ENCODE results near the gene PTPRE. TPM values are rescaled to one million over a fixed set of nuclear protein-coding genes. Genes with fewer than 3 reads are reported as not detected.

The PTPRE gene
- total RNA-seq, 2 donors from 2014 or later = 11.3 to 23.5 TPM

- H3K27ac ChIP-seq = peak overlapping the region; percentile 19 to 91
- no peaks in the 10 kb centered on the region for H3K36me3 ChIP-seq
- no peak for TF ChIP-seq CTCF (IDR thresholded peaks at IDR 0.05)
Measured at GRCh38 chr10:127909716-127910463, 3.0 kb downstream of the PTPRE start.

GRCh38 chr10:127910464-127910770 is 3.5 kb downstream of the PTPRE start:
- DNase-seq (ENCODE audit: low spot score) = no peak
- no peaks in the 10 kb centered on the region for H3K9me3 ChIP-seq
- TF ChIP-seq CTCF (IDR thresholded peaks at IDR 0.05) = no peak
- H3K27me3 ChIP-seq = no peaks in the 10 kb centered on the region
- peaks cover 0 to 67% of the 10 kb centered on the region in 2 donors for H3K4me1 ChIP-seq
- H3K27ac ChIP-seq = peak overlapping the region; percentile 19 to 91
- no peaks in the 10 kb centered on the region for H3K36me3 ChIP-seq
- H3K4me3 ChIP-seq = no peak overlapping the region

More at GRCh38 chr10:127909716-127910463, 3.0 kb downstream of the PTPRE start:
- Histone ChIP-seq H3K9me3 (no peaks in the 10 kb centered on the region), H3K27me3 (no peaks in the 10 kb centered on the region), H3K4me3 (no peak overlapping the region), H3K4me1 (peaks cover 0 to 67% of the 10 kb centered on the region in 2 donors)
- DNase-seq (ENCODE audit: low spot score) = no peak

GRCh38 chr10:127911218-127911866 is 4.4 kb downstream of the PTPRE start:
- Histone ChIP-seq H3K4me1 (peaks cover 0 to 67% of the 10 kb centered on the region in 2 donors), H3K27me3 (no peaks in the 10 kb centered on the region), H3K9me3 (no peaks in the 10 kb centered on the region), H3K27ac (peak overlapping the region; percentile 49 to 88), H3K4me3 (no peak overlapping the region), H3K36me3 (no peaks in the 10 kb centered on the region)
- no peak for DNase-seq (ENCODE audit: low spot score)
- TF ChIP-seq CTCF (IDR thresholded peaks at IDR 0.05) = no peak

- Histone ChIP-seq H3K36me3 (no peaks in the 10 kb centered on the region), H3K9me3 (no peaks in the 10 kb centered on the region), H3K4me1 (peaks cover 0 to 62% of the 10 kb centered on the region in 2 donors), H3K27me3 (no peaks in the 10 kb centered on the region), H3K27ac (peak overlapping the region; percentile 49 to 88), H3K4me3 (no peak overlapping the region)
- no peak for TF ChIP-seq CTCF (IDR thresholded peaks at IDR 0.05)
- DNase-seq (ENCODE audit: low spot score) = no peak
Measured at GRCh38 chr10:127911867-127912257, 5.0 kb downstream of the PTPRE start.

- no peaks in the 10 kb centered on the region for H3K36me3 ChIP-seq
- H3K27me3 ChIP-seq = no peaks in the 10 kb centered on the region
- no peak for TF ChIP-seq CTCF (IDR thresholded peaks at IDR 0.05)
- H3K4me3 ChIP-seq = no peak overlapping the region
- H3K4me1 ChIP-seq = peaks cover 0 to 58% of the 10 kb centered on the region in 2 donors
- H3K9me3 ChIP-seq = no peaks in the 10 kb centered on the region
- peak overlapping the region; percentile 49 to 88 for H3K27ac ChIP-seq
- no peak for DNase-seq (ENCODE audit: low spot score)
Measured at GRCh38 chr10:127912607-127913367, 5.9 kb downstream of the PTPRE start.

All from right atrium auricular region (tissue), 2 donors.